GM18951 (cell line): ENCODE data around the gene XIRP2.

Experiments
- POLR2A ChIP-seq: IDR thresholded peaks from 4 replicates; pipeline ENCODE4 v1.6.1; 2011; ENCODE audit warnings: mild to moderate bottlenecking; ENCODE audit not compliant: insufficient read length, insufficient read depth; ENCODE audit errors: extremely low read depth
- in situ Hi-C: fragments of 300-500 bp; cut with MboI; formaldehyde crosslinking; loops from one replicate; pipeline ENCODE4 v1.12.0; 2022; ENCODE audit warnings: low sequenced_read_pairs, mixed read lengths, inconsistent platforms; ENCODE audit not compliant: unreplicated experiment

The XIRP2 gene

DNA sequence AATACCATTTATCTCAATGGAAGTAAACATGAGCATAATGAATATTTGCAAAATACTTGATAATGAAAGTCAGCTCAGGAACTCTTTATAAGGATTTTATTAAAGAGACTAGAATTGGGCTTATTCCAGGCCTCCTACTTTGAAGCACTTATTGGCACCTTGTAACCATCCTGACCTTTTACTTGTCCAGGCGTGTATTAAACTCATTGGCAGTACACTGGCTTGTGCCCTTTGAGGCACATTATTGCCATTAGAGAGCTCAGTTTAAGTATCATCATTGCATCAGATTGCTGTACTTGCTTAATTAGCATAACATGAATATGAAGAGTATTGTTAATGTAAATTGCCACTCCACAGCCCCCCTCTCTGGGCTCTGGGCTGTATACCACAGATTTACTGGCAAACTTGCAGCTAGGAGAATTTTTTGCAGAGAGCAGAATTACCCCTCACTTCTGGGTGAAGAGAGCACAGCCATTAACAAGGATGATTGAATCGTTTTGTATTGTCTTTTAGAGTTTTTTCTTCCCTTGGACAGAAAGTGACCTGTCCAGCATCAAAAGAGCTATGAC is 72.5 kb downstream of the XIRP2 start:
- no peak for TF ChIP-seq POLR2A
- in situ Hi-C loops = no loop called here

DNA sequence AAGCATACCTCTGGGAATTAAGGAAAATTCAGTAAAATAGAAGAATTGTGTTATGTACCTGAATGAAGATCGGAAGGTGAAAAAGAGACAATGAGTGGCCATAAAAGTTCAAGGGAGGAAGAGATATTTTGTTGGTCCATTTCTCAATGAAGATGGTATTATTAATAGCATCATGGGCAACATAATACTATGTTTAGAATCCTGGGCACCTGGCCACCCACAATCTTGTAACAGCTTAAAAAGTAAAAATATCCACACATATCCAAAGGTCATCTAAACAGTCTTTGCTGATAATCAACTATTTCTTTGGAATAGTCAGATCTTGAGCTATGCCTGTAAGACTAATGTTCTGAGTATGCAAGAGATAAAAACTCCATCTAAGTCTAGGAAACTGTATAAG is 73.7 kb downstream of the XIRP2 start:
- no peak for TF ChIP-seq POLR2A
- in situ Hi-C loops = no loop called here

DNA sequence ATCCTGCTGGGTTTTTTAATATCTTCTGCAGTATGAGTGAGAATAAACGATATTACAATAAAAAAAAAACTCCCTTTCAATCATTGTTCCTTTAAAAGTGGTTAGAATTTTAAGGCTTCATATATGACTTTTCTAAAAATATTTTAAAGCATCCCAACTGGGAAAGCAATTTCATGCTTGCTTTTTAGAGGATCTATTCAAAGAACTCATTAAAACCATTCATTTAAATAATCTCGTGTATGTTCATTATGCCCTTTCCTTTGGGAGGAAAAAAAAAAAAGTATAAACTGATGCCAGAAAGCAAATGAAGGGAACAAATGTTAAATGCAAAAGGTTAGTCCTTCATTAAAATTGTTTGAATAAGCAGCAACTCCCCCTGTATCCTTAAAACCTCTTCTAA is 81.2 kb downstream of the XIRP2 start:
- in situ Hi-C loops = no loop called here
- TF ChIP-seq POLR2A = no peak

- in situ Hi-C loops = no loop called here
- no peak for TF ChIP-seq POLR2A
Observed at GRCh38 chr2:166972002-166972401, 83.7 kb downstream of the XIRP2 start.

GRCh38 chr2:166972418-166972817 is 84.1 kb downstream of the XIRP2 start:
- no peak for TF ChIP-seq POLR2A
- in situ Hi-C loops = no loop called here

- no peak for TF ChIP-seq POLR2A
- in situ Hi-C loops = no loop called here
Observed at GRCh38 chr2:166984188-166984587, 95.9 kb downstream of the XIRP2 start.

- TF ChIP-seq POLR2A = no peak
- in situ Hi-C loops = no loop called here
Observed at GRCh38 chr2:166984797-166985196, 96.5 kb downstream of the XIRP2 start.

- in situ Hi-C loops = no loop called here
- TF ChIP-seq POLR2A = no peak
Observed at GRCh38 chr2:166994588-166995336, 106.5 kb downstream of the XIRP2 start.

GRCh38 chr2:166996465-166996864 is 108.2 kb downstream of the XIRP2 start:
- no peak for TF ChIP-seq POLR2A
- in situ Hi-C loops = no loop called here

DNA sequence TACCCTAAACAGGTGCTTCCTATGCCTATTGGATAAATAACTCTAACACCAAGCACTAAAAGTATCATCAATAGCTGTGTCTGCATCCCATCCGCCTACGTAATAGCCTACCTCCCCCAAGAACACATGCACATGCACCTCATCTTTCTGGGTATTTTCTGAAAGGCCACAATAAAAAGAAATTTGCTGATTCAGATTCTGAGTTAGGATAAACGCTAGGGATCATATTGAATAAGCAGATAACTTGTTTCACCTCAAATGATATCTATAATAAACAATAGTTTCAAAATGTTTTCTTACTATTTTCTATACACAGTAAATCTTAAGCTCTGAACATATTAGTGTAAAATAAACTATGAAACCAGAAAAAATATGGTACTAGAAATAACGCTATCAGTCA is 112.9 kb downstream of the XIRP2 start:
- in situ Hi-C loops = no loop called here
- TF ChIP-seq POLR2A = no peak

GRCh38 chr2:167005096-167005495 is 116.8 kb downstream of the XIRP2 start:
- no peak for TF ChIP-seq POLR2A
- in situ Hi-C loops = no loop called here

- in situ Hi-C loops = no loop called here
- TF ChIP-seq POLR2A = no peak
Observed at GRCh38 chr2:167013227-167013626, 124.9 kb downstream of the XIRP2 start.

- in situ Hi-C loops = no loop called here
- TF ChIP-seq POLR2A = no peak
Observed at GRCh38 chr2:167015806-167016205, 127.5 kb downstream of the XIRP2 start.

DNA sequence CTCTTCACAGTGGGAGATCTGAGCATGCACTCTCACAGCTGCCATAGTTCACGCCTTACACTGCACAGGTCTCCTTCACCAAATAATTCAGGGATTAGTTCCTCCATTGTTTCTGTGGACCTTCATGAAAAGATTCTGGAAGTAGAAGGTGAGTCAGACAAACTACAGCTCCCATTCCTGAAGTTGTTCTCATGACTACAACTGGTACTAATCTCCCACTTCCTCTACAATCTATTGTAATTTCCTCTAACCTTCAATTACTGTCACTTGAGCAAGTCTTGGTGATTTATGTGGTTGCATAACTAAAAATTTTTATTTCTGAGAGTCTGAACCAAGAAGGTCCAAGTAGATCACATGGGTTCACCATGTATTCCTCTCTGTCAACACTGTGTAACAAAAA is 128.7 kb downstream of the XIRP2 start:
- in situ Hi-C loops = no loop called here

More for the DNA sequence above, 128.7 kb downstream of the XIRP2 start:
- TF ChIP-seq POLR2A = no peak
